ENCODE data around the gene HPCAL1.

GRCh38 chr2:10415640-10416039 lies 112.9 kb downstream of the HPCAL1 start:
- TF ChIP-seq, protein P1, sequence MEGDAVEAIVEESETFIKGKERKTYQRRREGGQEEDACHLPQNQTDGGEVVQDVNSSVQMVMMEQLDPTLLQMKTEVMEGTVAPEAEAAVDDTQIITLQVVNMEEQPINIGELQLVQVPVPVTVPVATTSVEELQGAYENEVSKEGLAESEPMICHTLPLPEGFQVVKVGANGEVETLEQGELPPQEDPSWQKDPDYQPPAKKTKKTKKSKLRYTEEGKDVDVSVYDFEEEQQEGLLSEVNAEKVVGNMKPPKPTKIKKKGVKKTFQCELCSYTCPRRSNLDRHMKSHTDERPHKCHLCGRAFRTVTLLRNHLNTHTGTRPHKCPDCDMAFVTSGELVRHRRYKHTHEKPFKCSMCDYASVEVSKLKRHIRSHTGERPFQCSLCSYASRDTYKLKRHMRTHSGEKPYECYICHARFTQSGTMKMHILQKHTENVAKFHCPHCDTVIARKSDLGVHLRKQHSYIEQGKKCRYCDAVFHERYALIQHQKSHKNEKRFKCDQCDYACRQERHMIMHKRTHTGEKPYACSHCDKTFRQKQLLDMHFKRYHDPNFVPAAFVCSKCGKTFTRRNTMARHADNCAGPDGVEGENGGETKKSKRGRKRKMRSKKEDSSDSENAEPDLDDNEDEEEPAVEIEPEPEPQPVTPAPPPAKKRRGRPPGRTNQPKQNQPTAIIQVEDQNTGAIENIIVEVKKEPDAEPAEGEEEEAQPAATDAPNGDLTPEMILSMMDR (IDR thresholded peaks at IDR 0.05): no peak
- TF ChIP-seq POLR2AphosphoS5 (IDR thresholded peaks at IDR 0.05): no peak
